Stimulated activated naive CD8-positive, alpha-beta T cell treated with anti-CD3 and anti-CD28 coated beads, Interleukin-15, amount 100 ng/mL, for 72 hours (primary cell): ENCODE results near the gene MYLIP.
"Not testable (repeated sequence)": the region's sequence is repeated elsewhere in the genome, so short reads cannot be mapped to it uniquely, and the experiment has no call there.

Source experiments
- ATAC-seq: fragments of 150-1000 bp; cut with Tn5 transposase; 2 replicates; pipeline ENCODE4 v1.10.0; 2021; ENCODE audit warnings: mild to moderate bottlenecking, moderate library complexity
- DNase-seq, 2 donors: peaks; one replicate each; pipeline ENCODE4 v3.0.0; 2021 to 2022
- H3K27ac Mint-ChIP-seq, 2 donors: one replicate each; pipeline ENCODE4 v1.8.0; 2022; ENCODE audit warnings: mild to moderate bottlenecking in 2 of 2, mixed read lengths in 2 of 2, moderate library complexity in 2 of 2
- H3K27me3 Mint-ChIP-seq: one replicate; pipeline ENCODE4 v1.8.0; 2022; ENCODE audit warnings: mixed read lengths
- H3K4me1 Mint-ChIP-seq: one replicate; pipeline ENCODE4 v1.8.0; 2022; ENCODE audit warnings: mild to moderate bottlenecking, mixed read lengths
- H3K4me3 Mint-ChIP-seq, 2 donors: one replicate each; pipeline ENCODE4 v1.8.0; 2022; ENCODE audit warnings: mild to moderate bottlenecking in 2 of 2, mixed read lengths in 2 of 2, moderate library complexity in 1 of 2
- H3K9me3 Mint-ChIP-seq, 2 donors: one replicate each; pipeline ENCODE4 v1.8.0; 2022; ENCODE audit warnings: mixed read lengths in 2 of 2

MYLIP gene

DNA sequence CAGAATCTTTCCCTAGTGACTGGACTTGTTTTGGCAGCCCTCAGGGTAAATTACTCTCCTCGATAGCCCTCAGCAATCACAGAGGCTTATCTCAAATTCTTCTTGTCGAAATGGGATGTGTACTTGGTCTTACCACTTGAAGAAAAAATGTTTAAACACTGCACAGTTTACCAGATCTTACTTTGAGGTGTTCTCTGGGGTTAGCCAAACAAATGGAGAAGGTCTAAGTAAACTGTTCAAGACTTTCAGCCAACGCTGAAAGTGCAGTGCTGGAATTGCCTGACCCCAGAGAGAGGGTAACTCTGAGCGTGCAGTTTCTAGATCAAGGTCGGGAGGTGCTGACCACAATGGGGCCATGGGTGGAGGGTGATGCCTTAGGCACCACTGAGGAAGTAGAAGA, 39.2 kb downstream of the MYLIP start:
- ATAC-seq (peak; percentile 80), DNase-seq (no peak)
- Mint-ChIP-seq H3K4me3 (peak overlapping the region; percentile 2 to 57), H3K4me1 (peaks cover 48% of the 10 kb centered on the region), H3K27me3 (peaks cover 10% of the 10 kb centered on the region), H3K9me3 (no peaks in the 10 kb centered on the region), H3K27ac (no peak overlapping the region)

DNA sequence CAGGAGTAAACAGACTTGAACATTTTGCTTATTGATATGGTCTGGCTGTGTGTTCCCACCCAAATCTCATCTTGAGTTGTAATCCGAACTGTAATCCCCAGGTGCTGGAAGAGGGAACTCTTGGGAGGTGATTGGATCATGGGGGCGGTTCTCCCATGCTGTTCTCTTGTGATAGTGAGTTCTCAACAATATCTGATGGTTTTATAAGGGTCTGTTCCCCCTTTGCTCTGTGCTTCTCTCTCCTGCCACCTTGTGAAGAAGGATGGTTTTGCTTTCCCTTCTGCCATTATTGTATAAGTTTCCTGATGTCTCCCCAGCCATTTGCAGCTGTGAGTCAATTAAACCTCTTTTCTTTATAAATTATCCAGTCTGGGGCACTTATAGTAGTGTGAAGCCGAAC, 40.0 kb downstream of the MYLIP start:
- H3K9me3 Mint-ChIP-seq: no peaks in the 10 kb centered on the region
- H3K27ac Mint-ChIP-seq: no peak overlapping the region
- no peak for DNase-seq
- peak; percentile 52 for ATAC-seq
- peaks cover 41% of the 10 kb centered on the region for H3K4me1 Mint-ChIP-seq
- peaks cover 10% of the 10 kb centered on the region for H3K27me3 Mint-ChIP-seq
- peak overlapping the region; percentile 0 to 40 for H3K4me3 Mint-ChIP-seq

DNA sequence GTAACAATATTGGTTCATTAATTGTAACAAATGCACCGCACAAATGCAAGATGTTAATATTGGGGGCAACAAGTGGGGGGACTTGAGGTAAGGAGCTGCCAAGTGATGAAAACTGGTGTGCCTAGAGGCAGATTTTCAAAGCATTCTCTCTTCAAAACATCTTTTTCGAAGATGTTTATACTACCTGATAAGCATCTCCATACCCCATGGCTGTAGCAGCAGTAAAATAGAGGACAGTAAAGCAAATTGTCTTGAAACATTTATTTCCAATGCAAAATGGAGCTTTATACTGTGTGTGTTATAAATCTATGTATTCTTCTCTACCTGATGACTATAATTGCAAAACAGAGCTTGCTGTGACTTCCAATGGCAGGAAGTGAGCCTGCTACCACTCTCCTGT, 42.5 kb downstream of the MYLIP start:
- Mint-ChIP-seq H3K4me3 (no peak overlapping the region), H3K4me1 (peaks cover 34% of the 10 kb centered on the region), H3K27me3 (no peaks in the 10 kb centered on the region), H3K27ac (no peak overlapping the region), H3K9me3 (no peaks in the 10 kb centered on the region)
- DNase-seq (no peak), ATAC-seq (no peak)

DNA sequence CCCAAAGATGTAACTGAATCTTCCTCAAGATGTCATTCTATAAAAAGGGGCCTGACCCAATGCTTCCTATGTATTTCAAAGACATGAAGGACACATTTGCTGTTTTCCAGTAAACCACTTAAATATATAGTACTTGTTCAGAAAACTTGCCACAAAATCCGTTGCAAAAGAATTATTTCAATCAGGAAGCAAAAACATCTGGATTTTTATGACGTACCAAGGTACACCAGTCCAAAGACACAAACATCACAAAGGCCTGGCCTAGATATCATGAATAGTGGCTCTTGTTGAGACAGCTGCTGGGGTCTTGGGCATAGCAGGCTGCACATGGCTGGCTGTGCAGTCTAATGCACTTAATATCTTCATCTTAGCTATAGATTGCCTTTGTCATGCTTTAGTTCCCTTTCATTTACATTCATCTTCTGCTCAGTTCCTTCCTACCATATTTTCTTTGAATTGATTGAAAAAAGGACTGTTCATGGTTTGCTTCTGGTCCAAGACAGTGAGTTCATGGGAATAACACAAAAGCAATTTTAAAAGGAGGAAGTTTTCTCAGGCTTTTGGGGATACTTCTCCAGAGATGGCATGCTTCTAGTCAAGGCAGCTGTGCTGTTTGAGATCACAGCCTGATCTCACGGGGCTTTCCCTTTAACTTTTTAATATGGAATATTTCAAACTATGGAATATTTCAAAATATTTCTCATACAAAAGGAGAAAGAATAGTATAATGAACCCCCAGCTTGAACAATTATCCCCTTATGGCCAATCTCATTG, 44.5 kb downstream of the MYLIP start:
- ATAC-seq: no peak
- DNase-seq: no peak
- Mint-ChIP-seq H3K4me3 (no peak overlapping the region), H3K9me3 (no peaks in the 10 kb centered on the region), H3K27ac (no peak overlapping the region), H3K4me1 (peaks cover 16% of the 10 kb centered on the region), H3K27me3 (no peaks in the 10 kb centered on the region)

DNA sequence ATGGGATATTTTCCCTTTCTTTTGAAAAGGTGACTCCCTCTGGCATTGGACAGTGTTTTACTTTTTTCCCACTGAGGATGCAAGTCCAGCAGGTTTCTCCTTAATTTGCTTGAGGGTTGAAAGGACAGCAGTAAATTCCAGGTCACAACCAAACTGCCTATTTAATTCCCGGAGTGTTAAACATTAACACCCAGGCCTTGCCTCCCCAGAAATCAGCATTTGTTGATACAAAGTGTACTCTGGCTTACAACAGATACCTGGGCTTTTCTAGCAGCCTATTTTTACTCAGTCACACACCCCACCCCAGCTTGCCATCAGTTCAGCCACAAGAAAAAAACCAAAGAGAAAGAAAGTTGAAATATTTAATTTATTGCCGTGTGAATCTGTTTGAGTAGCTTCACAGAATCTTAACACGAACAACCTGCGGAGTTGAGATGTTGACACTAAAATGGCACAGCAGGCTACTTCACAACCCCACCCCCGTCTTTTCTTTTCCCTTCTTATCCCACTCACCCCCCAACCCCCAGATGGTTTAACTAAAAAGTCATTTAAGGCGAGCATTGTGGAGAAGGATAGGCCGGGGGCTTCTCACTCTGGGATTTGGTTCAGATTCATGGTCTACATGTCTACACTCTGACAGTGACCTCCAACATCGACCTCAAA, 45.7 kb downstream of the MYLIP start:
- H3K27ac Mint-ChIP-seq: no peak overlapping the region
- no peak overlapping the region for H3K4me3 Mint-ChIP-seq
- H3K4me1 Mint-ChIP-seq: peaks cover 9% of the 10 kb centered on the region
- ATAC-seq (no peak), DNase-seq (no peak)
- peaks cover 0 to 1% of the 10 kb centered on the region in 2 donors for H3K9me3 Mint-ChIP-seq
- no peaks in the 10 kb centered on the region for H3K27me3 Mint-ChIP-seq

DNA sequence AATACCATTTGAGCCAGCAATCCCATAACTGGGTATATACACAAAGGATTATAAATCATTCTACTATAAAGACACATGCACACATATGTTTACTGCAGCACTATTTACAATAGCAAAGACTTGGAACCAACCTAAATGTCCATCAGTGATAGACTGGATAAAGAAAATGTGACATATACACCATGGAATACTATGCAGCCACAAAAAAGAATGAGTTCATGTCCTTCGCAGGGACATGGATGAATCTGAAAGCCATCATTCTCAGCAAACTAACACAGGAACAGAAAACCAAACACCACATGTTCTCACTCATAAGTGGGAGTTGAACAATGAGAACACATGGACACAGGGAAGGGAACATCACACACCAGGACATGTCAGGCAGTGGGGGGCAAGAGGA, 47.7 kb downstream of the MYLIP start:
- ATAC-seq, H3K27me3 Mint-ChIP-seq, DNase-seq, H3K4me3 Mint-ChIP-seq, H3K27ac Mint-ChIP-seq: not testable (repeated sequence)
- peaks cover 15% of the 10 kb centered on the region for H3K4me1 Mint-ChIP-seq
- peaks cover 6 to 15% of the 10 kb centered on the region in 2 donors for H3K9me3 Mint-ChIP-seq

DNA sequence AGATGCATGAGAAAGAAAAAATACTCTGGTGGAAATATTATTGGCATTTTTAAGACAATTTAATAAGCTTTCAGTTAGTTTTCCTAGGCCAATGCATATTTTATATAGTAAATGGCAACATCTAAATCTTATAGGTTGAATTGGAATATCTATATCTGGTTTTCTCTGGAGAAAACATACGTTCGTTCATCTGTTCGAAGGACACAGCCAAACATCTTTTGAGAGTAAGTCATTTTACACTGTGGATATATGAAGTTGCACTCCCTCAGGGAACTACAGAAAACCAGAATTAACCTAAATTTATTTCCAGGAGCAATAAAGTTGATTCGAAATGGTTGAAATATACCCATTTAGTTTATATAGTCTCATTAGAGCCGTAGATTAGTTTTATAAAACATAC, 49.0 kb downstream of the MYLIP start:
- peaks cover 13% of the 10 kb centered on the region for H3K4me1 Mint-ChIP-seq
- H3K9me3 Mint-ChIP-seq: peaks cover 8 to 17% of the 10 kb centered on the region in 2 donors
- H3K4me3 Mint-ChIP-seq: no peak overlapping the region
- ATAC-seq (no peak), DNase-seq (no peak)
- no peaks in the 10 kb centered on the region for H3K27me3 Mint-ChIP-seq
- no peak overlapping the region for H3K27ac Mint-ChIP-seq

DNA sequence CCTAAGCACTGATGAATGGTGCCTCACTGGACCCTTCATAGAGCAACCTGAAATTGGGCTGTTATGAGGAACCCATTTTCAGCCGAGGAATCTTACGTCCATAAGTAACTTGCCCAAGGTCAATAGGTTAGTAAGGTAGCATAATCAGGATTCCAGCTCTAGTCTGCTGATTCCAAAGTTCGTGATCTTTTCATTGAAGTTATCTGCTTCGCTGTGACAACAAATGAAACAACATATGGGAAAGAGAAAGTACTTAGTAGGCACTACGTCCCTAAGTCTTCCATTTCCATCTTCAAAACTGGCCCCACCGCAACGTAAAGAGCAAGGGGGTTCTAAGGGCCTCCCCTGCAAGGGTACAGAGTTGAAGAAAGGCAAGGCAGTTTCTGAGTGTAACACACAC, 49.5 kb downstream of the MYLIP start:
- no peak for DNase-seq
- H3K4me3 Mint-ChIP-seq: no peak overlapping the region
- peaks cover 18% of the 10 kb centered on the region for H3K4me1 Mint-ChIP-seq
- no peak overlapping the region for H3K27ac Mint-ChIP-seq
- ATAC-seq: no peak
- H3K27me3 Mint-ChIP-seq: no peaks in the 10 kb centered on the region
- H3K9me3 Mint-ChIP-seq: peaks cover 8 to 17% of the 10 kb centered on the region in 2 donors

DNA sequence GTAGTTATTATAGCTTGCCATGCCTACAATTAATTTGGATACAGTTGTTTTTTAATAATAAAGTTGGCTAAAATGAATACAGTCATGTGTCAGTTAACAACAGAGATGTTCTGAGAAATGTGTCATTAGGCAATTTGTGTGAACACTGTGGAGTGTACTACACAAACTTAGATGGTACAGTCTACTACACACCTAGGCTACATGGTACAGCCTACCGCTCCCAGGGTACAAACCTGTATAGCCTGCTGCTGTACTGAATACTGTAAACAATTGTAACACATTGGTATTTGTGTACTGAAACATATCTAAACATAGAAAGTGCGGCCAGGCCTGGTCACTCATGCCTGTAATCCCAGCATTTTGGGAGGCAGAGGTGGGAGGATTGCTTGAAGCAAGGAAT, 50.2 kb downstream of the MYLIP start:
- peaks cover 8 to 17% of the 10 kb centered on the region in 2 donors for H3K9me3 Mint-ChIP-seq
- H3K27ac Mint-ChIP-seq: no peak overlapping the region
- H3K4me3 Mint-ChIP-seq: no peak overlapping the region
- DNase-seq: no peak
- H3K27me3 Mint-ChIP-seq: no peaks in the 10 kb centered on the region
- H3K4me1 Mint-ChIP-seq: peaks cover 18% of the 10 kb centered on the region
- no peak for ATAC-seq

DNA sequence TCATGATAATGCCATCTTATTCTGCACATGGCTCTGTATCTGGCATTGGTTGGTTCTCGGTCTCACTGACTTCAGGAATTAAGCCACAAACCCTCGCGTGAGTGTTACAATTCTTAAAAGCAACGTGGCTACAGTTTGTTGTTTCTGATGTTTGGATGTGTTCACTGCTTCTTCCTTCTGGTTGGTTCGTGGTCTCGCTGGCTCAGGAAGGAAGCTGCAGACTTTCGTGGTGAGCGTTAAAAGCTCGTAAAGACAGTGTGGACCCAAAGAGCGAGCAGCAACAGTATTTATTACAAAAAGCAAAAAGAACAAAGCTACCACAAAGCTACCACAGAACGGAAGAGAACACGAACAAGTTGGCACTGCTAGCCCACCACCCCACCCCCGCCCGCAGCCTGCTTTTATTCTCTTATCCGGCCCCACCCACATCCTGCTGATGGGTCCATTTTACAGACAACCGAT, 51.1 kb downstream of the MYLIP start:
- H3K4me1 Mint-ChIP-seq: peaks cover 18% of the 10 kb centered on the region
- peak overlapping the region in 1 of 2 donors; percentile 90 for H3K27ac Mint-ChIP-seq
- H3K9me3 Mint-ChIP-seq: peaks cover 8 to 17% of the 10 kb centered on the region in 2 donors
- no peaks in the 10 kb centered on the region for H3K27me3 Mint-ChIP-seq
- peak overlapping the region; percentile 44 to 62 for H3K4me3 Mint-ChIP-seq
- DNase-seq: peak in 1 of 2 donors; percentile 40
- ATAC-seq: peak; percentile 82

DNA sequence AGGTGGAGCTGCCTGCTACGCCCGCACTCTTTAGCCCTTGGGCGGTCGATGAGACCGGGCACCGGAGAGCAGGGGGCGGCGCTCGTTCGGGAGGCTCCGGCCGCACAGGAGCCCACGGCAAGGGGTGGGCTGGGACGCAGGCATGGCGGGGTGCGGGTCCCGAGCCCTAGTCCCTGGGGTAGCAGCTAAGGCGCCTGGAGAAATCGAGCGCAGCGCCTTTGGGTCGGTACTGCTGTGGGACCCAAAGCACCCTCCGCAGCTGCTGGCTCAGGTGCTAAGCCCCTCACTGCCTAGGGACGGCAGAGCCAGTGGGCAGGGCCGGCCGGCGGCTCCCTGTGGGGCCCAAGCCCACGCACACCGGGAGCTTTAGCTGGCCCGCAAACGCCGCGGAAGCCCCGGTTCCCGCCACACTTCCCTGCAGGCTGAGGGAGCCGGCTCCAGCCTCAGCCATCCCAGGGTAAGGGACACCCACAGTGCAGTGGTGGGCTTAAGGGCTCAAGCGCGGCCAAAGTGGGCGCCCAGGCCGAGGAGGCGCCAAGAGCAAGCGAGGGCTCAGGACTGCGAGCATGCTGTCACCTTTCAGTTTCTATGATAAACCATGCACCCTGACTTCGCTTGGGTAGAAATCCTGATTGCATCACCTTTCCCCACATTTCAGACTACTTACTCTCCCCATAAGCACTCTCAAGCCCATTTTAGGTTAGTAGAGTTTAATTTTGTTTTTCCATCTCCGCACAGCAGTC, 52.0 kb downstream of the MYLIP start:
- peaks cover 18% of the 10 kb centered on the region for H3K4me1 Mint-ChIP-seq
- H3K4me3 Mint-ChIP-seq: peak overlapping the region; percentile 33 to 62
- no peaks in the 10 kb centered on the region for H3K27me3 Mint-ChIP-seq
- no peak overlapping the region for H3K27ac Mint-ChIP-seq
- peaks cover 8 to 17% of the 10 kb centered on the region in 2 donors for H3K9me3 Mint-ChIP-seq
- DNase-seq (no peak), ATAC-seq (no peak)

DNA sequence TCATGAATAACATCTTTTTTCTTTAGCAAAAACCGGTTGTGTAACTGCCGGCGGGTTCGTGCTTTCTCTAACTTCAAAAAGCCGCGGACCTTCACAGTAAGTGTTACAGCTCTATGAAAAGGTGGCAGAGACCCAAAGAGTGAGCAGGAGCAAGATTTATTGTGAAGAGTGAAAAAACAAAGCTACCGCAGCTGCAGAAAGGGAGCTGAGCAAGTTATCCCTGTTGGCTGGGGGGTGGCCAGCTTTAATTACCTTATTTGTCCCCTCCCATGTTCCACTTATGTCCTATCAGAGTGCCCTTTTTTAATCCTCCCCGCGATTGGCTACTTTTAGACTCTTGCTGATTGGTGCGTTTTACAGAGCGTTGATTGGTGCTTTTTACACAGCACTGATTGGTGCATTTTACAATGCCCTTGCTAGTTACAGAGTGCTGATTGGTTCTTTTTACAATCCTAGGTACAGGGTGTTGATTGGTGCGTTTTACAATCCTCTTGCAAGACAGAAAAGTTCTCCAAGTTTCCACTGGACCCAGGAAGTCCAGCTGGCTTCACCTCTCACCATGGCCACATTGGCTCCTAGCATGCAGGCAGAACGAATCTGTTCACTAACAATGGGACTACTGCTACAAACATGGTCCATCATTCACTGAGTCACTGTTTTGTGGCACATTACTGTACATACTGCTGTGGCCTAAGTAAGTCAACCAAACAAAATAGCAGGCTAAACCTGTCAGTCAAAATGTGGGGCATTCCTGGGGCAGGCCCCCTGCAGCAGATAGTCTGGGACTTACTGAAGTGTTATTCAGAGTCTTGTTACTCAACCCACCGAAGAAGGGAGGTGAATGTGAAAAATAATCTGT, 52.8 kb downstream of the MYLIP start:
- H3K27me3 Mint-ChIP-seq: no peaks in the 10 kb centered on the region
- H3K4me1 Mint-ChIP-seq: peaks cover 18% of the 10 kb centered on the region
- peaks cover 8 to 17% of the 10 kb centered on the region in 2 donors for H3K9me3 Mint-ChIP-seq
- H3K4me3 Mint-ChIP-seq: no peak overlapping the region
- ATAC-seq: no peak
- H3K27ac Mint-ChIP-seq: no peak overlapping the region
- no peak for DNase-seq

DNA sequence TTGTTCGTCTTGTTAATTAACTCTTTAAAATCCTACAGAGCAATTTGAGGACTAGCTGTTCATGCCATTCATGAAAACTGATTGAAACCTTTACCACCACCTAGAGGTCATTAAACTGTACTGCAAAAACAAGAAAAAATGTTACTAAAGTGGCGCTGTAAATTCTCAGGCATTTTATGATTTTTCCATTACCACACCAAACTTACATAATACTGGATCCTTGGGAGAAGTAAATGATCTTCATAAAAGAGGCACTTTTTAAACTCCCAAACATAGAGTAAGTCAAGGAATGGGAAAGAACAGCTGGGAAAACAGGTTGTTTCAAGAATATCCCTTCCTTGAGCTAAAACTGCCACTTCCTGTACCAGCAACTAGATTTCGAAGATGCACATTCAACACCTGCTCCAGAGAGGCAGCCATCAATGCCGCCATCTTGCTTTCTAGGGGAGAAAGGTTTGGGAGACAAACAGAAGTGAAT, 54.3 kb downstream of the MYLIP start:
- no peak overlapping the region for H3K4me3 Mint-ChIP-seq
- H3K27ac Mint-ChIP-seq: no peak overlapping the region
- no peak for ATAC-seq
- H3K4me1 Mint-ChIP-seq: peaks cover 18% of the 10 kb centered on the region
- no peak for DNase-seq
- H3K9me3 Mint-ChIP-seq: peaks cover 8 to 17% of the 10 kb centered on the region in 2 donors
- H3K27me3 Mint-ChIP-seq: no peaks in the 10 kb centered on the region

DNA sequence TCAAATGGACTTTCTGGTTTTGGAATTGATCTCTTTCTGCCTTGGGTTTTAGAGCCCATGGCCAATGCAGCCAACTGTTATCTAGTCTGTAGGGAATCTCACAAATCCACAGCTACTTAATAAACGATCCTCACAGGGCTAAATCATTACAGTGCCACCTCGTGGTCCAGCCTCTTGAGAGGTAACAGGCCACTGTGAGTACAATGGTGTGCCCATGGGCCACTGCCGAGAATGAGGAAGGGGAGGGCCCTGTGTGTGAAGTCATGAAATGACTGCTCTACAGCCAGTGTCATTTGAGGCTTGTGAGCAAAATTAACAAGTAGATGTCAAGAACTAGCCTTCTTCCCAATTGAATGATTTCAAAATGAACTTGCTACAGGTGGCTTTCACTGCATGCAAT, 55.2 kb downstream of the MYLIP start:
- H3K9me3 Mint-ChIP-seq: peaks cover 8 to 17% of the 10 kb centered on the region in 2 donors
- DNase-seq (no peak), ATAC-seq (peak; percentile 25)
- no peak overlapping the region for H3K4me3 Mint-ChIP-seq
- H3K4me1 Mint-ChIP-seq: peaks cover 18% of the 10 kb centered on the region
- no peaks in the 10 kb centered on the region for H3K27me3 Mint-ChIP-seq
- no peak overlapping the region for H3K27ac Mint-ChIP-seq

DNA sequence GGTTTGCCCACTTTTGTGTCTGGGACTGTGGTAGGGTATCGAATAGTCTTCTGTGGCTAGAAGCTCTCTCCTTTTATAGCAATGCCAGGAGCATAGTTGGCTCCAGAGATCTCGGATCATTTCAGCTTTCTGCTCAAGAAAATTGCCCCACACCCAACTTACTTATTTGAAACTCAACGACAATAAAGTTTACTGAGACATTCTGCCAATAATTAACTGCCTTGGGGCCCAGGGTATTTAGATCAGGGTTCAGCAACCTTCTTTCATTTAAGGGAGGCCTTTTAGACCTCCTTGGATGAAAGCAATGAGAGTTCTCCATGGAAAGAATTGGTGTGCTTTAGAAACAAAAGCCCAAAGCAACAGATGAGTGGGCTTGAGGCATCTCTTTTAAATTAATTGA, 55.7 kb downstream of the MYLIP start:
- Mint-ChIP-seq H3K27ac (no peak overlapping the region), H3K9me3 (peaks cover 8 to 16% of the 10 kb centered on the region in 2 donors), H3K4me3 (no peak overlapping the region), H3K27me3 (peaks cover 1% of the 10 kb centered on the region), H3K4me1 (peaks cover 18% of the 10 kb centered on the region)
- DNase-seq: no peak
- ATAC-seq: no peak
